Superior temporal gyrus (tissue), 1 donor: ENCODE data around the gene RNF2.
"Not testable (repeated sequence)": the region's sequence is repeated elsewhere in the genome, so short reads cannot be mapped to it uniquely, and the experiment has no call there.

Source experiments
- DNase-seq: peaks from one replicate; pipeline ENCODE4 v3.0.0-alpha.2; 2016; ENCODE audit errors: extremely low spot score

Gene RNF2

DNA sequence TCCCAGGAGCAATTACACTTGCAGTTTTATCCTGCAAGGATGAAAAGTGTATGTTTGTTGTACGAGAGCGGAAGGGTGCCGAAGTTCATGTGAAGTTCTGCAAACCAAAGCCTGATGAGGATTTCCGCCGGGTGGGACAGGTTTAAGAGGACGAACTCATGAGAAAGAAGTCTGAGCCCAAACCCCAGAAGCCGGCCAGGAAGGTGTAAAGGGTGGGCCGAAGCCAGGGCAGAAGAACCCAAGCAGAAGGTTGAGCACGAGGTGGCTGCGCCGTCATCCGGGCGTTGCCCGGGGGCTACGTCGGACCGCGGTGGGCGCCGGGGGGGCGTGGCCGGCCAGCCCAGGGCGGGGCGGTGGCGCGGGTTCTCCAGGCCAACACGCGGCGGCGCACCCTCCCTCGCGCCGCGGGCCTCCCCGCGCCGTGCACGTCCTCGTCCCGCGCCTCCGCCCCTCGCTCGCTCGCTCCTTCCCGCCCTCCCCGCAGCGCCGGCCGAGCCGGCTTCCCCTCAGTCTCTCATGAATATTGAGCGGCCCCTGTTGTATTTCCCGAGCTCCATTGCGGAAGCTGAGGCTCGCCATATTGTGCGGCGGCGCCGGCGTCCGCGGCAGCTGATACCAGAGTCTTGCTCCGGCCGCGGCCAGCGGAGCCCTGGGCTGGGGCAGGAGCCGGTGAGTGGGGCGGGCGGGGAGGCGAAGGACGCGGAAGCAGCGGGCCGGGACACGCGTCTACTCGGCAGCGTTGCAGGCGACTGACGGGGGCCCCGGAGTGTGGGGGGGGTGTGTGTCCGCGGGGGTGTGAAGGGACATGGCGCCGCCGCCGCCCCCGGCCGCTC lies at the start of gene RNF2:
RNF2 (plus strand) TSS at position 578 of the 833 bp plus-strand sequence. CDS start 41,996 bp downstream, outside the sequence.
- peak; percentile 78 for DNase-seq

GRCh38 chr1:184999974-185000373 lies 45.4 kb upstream of the RNF2 start:
- not testable (repeated sequence) for DNase-seq

- not testable (repeated sequence) for DNase-seq
These were observed 44.0 kb upstream of the RNF2 start for GRCh38 chr1:185001312-185001880.

GRCh38 chr1:185008838-185009237 lies 36.5 kb upstream of the RNF2 start:
- DNase-seq, result no peak

GRCh38 chr1:185010361-185010760 lies 35.0 kb upstream of the RNF2 start:
- DNase-seq, result no peak

- no peak for DNase-seq
These were observed 30.4 kb upstream of the RNF2 start for GRCh38 chr1:185014941-185015340.

DNA sequence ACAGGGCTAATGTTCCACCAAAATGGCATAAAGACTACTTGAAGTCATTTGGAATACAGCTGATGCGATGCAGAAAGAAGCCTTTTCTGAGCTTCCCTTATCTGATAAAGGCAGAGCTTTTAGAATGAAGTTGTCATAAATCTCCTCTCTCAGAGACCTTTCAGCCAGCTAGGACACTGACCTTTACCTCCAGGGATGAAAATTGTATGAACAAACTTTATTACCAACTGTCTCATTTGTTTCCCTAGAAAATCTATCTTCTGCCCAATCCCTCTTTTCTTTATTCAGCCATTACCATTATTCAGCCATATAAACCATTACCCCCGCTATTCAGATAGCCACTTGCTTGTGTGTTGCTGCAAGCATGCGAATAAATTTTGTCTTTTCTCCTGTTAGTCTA lies 29.7 kb upstream of the RNF2 start:
- DNase-seq, result no peak

GRCh38 chr1:185016880-185017279 lies 28.5 kb upstream of the RNF2 start:
- DNase-seq, result no peak

GRCh38 chr1:185017338-185017737 lies 28.0 kb upstream of the RNF2 start:
- DNase-seq, result no peak

DNA sequence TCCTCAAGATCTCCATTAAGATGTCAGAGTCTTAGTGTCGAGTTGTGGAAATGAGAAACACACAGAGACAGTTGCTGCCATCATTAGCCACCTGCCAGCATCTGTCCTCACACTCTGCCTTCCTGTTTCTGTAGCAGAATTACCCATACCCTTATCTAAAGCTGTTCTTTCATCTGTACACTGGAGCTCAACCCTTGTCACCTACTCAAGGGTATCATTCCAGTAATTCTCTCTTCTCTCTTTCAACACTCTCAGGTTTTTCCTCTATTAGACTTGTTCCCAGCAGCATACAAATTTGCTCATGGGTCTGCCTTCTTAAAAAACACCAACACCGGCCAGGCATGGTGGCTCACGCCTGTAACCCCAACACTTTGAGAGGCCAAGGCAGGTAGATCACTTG lies 27.4 kb upstream of the RNF2 start:
- no peak for DNase-seq

DNA sequence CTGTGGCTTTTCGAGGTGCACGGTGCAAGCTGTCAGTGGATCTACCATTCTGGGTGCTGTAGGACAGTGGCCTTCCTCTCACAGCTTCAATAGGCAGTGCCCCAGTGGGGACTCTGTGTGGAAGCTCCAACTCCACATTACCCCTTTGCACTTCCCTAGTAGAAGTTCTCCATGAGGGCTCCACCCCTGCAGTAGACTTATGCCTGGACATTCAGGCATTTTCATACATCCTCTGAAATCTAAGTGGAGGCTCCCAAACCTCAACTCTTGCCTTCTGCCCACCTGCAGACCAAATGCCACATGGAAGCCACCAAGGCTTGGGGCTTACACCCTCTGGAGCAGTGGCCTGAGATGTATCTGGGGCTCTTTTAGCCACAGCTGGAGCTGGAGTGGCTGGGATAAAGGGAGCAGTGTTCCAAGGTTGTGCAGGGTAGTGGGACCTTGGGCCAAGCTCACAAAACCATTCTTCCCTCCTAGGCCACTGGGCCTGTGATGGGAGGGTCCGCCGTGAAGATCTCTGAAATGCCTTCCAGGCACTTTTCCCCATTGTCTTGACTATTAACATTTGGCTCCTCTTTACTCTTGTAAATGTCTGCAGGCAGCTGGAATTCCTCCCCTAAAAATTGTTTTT lies 18.0 kb upstream of the RNF2 start:
- no peak for DNase-seq

DNA sequence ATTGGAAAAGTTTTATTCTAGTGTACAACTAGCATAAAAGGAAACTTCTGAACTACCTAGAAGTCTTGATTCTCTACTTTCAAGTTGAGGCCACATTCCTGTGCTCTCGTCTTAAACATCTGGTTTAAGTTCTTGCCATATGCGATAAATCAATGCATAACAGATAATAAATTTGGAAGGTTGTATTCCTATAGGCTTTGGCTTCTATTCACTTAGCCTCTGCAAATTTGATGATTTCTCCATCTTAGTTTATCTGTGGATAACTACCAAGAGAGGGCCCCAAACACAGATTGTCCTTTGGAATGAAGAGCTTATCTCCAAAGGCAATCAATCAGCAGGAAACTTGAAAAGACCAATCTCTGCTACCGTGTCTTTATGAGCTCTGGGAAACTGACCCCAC lies 11.7 kb upstream of the RNF2 start:
- no peak for DNase-seq

DNA sequence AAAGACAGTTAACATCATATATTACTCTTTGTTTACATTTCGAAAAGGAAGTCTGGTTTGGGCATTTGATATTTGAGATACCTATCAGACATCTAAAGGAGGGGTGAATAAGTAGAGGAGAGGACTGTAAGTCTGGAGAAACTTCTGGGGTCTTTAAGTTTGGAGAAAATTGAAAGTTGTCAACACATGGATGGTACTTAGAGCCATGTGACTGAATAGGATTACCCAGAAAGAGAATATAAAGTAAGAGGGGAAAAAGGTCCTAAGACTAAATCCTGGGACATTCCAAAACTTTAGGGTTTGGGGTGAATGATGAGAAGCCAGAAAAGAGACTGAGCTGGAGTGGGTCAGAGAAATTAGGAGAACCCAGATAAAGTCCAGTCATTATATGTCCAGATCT lies 10.1 kb upstream of the RNF2 start:
- no peak for DNase-seq

DNA sequence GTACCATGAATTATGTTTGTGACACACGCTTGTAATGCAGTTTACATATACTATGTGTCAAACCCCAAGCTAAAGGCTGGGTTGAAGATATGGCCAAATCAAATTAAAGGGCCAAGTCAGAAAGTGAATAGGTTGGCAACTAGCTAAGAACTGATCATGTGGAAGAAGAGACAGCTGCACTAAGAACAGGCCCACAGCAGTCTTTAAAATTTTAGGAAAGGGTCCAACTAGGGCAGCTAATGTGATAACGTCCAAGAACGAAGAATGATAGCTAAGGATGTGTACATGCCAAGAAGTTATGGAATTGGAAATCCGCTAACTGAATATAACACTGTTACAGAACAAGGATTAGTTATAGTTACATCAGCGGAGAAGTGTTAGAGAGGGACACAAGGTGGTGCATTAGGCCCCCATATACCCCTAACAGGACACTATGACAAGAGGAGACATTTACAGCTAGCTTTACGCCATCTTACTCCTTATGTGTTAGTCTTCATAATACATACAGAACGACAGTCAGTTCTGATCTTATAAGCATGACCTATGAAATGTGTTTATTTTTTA lies 6.5 kb upstream of the RNF2 start:
- DNase-seq, result no peak

- DNase-seq, result no peak
These were observed 5.5 kb upstream of the RNF2 start for GRCh38 chr1:185039726-185040407.

GRCh38 chr1:185040408-185040735 lies 5.0 kb upstream of the RNF2 start:
- DNase-seq, result no peak

DNA sequence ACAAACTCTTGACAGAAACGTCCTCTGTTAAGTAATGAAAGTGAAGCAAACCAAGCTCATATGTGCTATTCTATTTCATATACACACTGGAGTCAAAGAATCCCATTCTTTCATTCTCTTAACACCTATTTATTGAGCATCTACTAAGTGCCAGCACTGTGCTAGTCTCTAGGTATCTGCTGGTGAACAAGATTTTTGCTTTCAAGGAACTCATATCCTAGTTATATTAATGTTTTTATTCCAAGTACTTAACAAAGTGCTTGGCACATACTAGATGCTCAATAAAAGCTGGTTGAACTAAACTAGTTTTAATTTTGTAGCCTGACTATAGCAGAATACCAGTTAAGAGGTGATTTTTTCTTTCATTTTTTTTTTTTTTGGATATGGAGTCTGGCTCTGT lies 3.6 kb upstream of the RNF2 start:
- no peak for DNase-seq

GRCh38 chr1:185042737-185043136 lies 2.6 kb upstream of the RNF2 start:
- no peak for DNase-seq

GRCh38 chr1:185044387-185044786 lies 971 bp upstream of the RNF2 start:
- no peak for DNase-seq

DNA sequence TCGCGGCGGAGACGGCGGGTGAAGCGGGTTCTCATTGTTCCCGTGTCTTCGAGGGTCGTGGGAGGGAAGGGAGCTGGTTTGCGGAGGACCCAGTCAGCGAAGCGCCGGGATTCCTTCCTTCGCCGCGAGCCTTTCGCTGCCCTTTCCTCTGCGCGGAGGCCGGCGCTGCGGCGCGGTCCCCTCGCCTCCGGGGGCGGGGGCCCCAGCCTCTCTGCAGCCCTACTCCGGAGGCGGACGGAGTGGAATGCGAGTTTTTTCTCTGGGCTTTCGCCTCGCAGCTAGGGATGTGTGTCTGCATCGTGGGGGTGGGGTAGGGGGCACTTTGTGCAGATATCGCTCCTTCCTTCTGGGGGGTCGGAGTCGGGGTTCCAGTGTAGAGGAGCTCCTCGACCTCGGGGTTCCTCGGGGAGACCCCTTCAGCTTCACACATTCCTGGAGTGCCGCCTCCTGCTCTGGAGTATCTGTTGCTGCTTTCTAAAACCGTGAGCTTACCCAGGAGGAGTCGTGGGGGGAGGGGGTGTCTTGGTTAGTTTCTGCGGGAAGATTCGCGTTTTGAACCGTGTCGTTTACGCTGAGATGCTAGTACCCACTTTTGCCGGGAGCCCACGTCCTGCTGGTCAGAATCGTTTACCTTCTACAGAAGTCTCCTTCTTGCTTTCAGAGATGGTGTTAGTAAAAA lies 595 bp downstream of the RNF2 start:
- DNase-seq, result no peak

- DNase-seq, result no peak
These were observed 1.3 kb downstream of the RNF2 start for GRCh38 chr1:185046668-185047067.

DNA sequence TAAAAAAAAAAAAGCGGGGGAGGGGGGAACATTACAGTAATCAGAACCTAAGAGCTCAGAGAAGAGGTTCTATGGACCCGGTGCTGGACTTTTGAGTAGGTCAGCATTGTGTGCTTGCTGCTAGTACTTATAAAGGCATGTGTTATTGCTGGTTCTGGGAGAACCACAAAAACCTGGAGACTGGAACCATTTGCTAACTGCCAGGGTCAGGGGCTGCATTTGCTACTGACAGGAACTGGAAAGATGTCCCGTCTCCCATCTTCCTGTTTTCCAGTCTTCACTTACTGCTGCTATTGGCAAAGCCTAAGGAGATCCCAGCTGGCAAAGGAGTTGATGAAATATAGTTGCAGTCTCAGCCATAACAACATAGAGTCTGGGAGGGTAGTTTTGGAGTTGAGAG lies 4.3 kb downstream of the RNF2 start:
- DNase-seq, result no peak
